Spleen (tissue), 11 donors: ENCODE measurements around the gene RENBP. TPM values are rescaled to one million over a fixed set of nuclear protein-coding genes. Genes with fewer than 3 reads are reported as not detected.

Experiments used
- DNase-seq: peaks from one replicate; pipeline ENCODE4 v3.0.0-alpha.2; 2020
- H3K27ac ChIP-seq, 8 donors: fragments of 200-600 bp; sonication (generic) in 7 of 8; 1 replicate in 4 of 8; 2 replicates in 4 of 8; pipeline versions ENCODE4 v1.5.0 to v1.8.0; 2016 to 2021; ENCODE audit warnings: inconsistent platforms in 4 of 8, mild to moderate bottlenecking in 4 of 8, moderate library complexity in 1 of 8
- H3K27me3 ChIP-seq, 7 donors: fragments of 200-600 bp; sonication (generic) in 6 of 7; replicated peaks in 1 of 7; 1 replicate in 4 of 7; 2 replicates in 3 of 7; pipeline versions ENCODE4 v1.5.0 to v1.8.0; 2016 to 2021; ENCODE audit warnings: inconsistent platforms in 3 of 7, mild to moderate bottlenecking in 1 of 7
- H3K36me3 ChIP-seq, 6 donors: fragments of 200-600 bp; sonication (generic) in 5 of 6; 1 replicate in 4 of 6; 2 replicates in 2 of 6; pipeline versions ENCODE4 v1.5.0 to v1.8.0; 2016 to 2021; ENCODE audit warnings: inconsistent platforms in 2 of 6
- H3K4me1 ChIP-seq, 6 donors: fragments of 200-600 bp; sonication (generic) in 5 of 6; 1 replicate in 3 of 6; 2 replicates in 3 of 6; pipeline versions ENCODE4 v1.5.0 to v1.8.0; 2016 to 2021; ENCODE audit warnings: inconsistent platforms in 3 of 6
- H3K4me3 ChIP-seq, 8 donors: fragments of 200-600 bp; sonication (generic) in 7 of 8; 1 replicate in 4 of 8; 2 replicates in 4 of 8; pipeline versions ENCODE4 v1.5.0 to v1.8.0; 2016 to 2021; ENCODE audit warnings: inconsistent platforms in 4 of 8, mild to moderate bottlenecking in 4 of 8, moderate library complexity in 2 of 8
- H3K9me3 ChIP-seq, 8 donors: fragments of 200-600 bp; sonication (generic) in 7 of 8; 1 replicate in 4 of 8; 2 replicates in 4 of 8; pipeline versions ENCODE4 v1.5.0 to v1.8.0; 2016 to 2021; ENCODE audit warnings: inconsistent platforms in 4 of 8
- POLR2A ChIP-seq, 3 donors: fragments of 450-650 bp; IDR thresholded peaks; one replicate each; pipeline ENCODE4 v1.5.1; 2017; ENCODE audit warnings: antibody characterized with exemption in 3 of 3, mild to moderate bottlenecking in 1 of 3
- POLR2AphosphoS5 ChIP-seq, 3 donors: sonication (generic); formaldehyde crosslinking; IDR thresholded peaks; one replicate each; pipeline ENCODE4 v1.5.1; 2017; ENCODE audit warnings: antibody characterized with exemption in 3 of 3
- WGBS, 5 donors: extraction: QIAGEN DNeasy Blood & Tissue Kit in 3 of 5; methylation state at CpG; one replicate each; pipeline versions ENCODE4 v1.1.5 to v1.1.7; 2013 to 2018; 5-methylcytosine and 5-hydroxymethylcytosine counted together
- intact Hi-C: fragments of 100-400 bp; cut with DNase I; formaldehyde crosslinking; loops from one replicate; pipeline ENCODE4 v1.15.0; 2023; ENCODE audit warnings: low total_unique reads
- polyA plus RNA-seq, 3 donors: library from polyadenylated mRNA; stranded (reverse); fragments of 200-250 nt; gene quantifications; one replicate each; pipeline ENCODE4 v1.2.1, GENCODE V29; 2013
- total RNA-seq, 7 donors: library from RNA; depleted of rRNA in 3 of 7; stranded (reverse); fragments of >200 nt in 3 of 7; fragmentation: NEBNext Ultra II Directional in 4 of 7; extraction: Animal tissue kit (Norgen Biotek cat#: 25700) in 4 of 7; gene quantifications; one replicate each; pipeline versions ENCODE4 v1.1.0 to v1.2.1, GENCODE V29; 2016 to 2021
- TF ChIP-seq, protein P1 (sequence below), 11 experiments: fragments of 200-600 bp in 7 of 11; fragments of 450-650 bp in 4 of 11; sonication (generic) in 4 of 11; IDR thresholded peaks in 8 of 11; conservative IDR thresholded peaks in 3 of 11; 1 replicate in 7 of 11; 2 replicates in 4 of 11; pipeline versions ENCODE4 v1.4.0 to v1.8.0; 2016 to 2021; ENCODE audit warnings: antibody characterized with exemption in 11 of 11, inconsistent platforms in 4 of 11, mild to moderate bottlenecking in 1 of 11
- donor health status: healthy with polysubstance abuse.
- donor health status: DM: no; HTN: no; CAD: no; lungs with moderate emphysema.
- donor health status: DM: no; HTN: no; CAD: no.
- donor health status: Bipolar disorder and iron deficiency.
- donor health status: healthy.
- donor health status: DM: no; HTN: no; CAD: no.
- donor health status: DM: yes; HTN: yes; CAD: no.

RENBP gene
- total and polyA plus RNA-seq, 10 donors: 42.0 to 105 (median 63.5) TPM

DNA sequence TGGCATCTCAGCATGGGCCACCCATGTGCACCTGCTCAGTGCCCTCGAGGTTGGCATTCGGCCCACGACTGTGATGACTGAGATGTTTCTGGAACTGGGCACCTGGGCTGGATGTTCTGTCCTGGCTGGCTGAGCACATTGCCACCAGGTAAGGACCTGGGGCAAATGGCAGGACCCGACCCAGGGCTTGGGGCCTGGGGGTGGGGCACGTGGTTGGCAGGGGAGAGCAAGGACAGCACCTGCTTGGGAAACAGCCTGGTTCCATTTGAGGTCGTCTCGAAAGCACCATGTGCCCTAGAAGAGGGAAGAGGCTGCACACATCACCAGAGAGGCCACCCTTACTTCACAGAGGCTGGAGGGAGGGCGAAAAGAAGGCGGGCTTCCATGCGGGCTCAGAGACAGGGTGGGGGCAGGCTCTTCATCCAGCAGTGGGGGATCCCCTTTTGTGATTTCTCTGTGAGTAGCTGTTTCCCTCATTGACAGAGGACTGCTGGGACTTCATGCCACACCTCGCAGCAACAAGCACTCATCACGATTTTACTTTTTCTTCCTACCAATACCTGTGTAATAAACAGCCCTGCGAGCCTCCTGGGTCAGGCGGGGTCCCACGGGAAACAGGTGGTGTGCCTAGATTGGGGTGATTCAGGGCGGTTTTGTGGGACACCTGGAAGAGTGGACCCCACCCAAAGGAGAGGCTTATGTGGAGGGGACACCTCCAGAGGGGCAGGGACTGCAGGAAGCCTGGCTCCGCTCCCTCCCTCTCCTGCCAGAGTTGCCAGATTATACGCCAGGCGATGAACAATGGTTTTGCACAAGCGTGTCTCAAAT is 40.1 kb upstream of the RENBP start:
- 43 to 63% (median 55%) methylated on average over 13 to 20 of the region's 20 CpGs for WGBS, 5 donors
- TF ChIP-seq POLR2AphosphoS5 (IDR thresholded peaks at IDR 0.05) (peak in 1 of 3 donors; percentile 34), POLR2A (IDR thresholded peaks at IDR 0.05) (no peak)
- H3K27ac ChIP-seq: peak overlapping the region; percentile 63 to 90 (median 82)
- peaks cover 0 to 21% (median 0%) of the 10 kb centered on the region in 7 donors for H3K27me3 ChIP-seq
- peaks cover 0 to 4% (median 0%) of the 10 kb centered on the region in 6 donors for H3K36me3 ChIP-seq
- peak; percentile 77 for DNase-seq
- H3K9me3 ChIP-seq: no peaks in the 10 kb centered on the region
- intact Hi-C loops: no loop called here
- H3K4me1 ChIP-seq: peaks cover 23 to 68% (median 54%) of the 10 kb centered on the region in 6 donors
- H3K4me3 ChIP-seq: peak overlapping the region in 1 of 8 donors; percentile 48

DNA sequence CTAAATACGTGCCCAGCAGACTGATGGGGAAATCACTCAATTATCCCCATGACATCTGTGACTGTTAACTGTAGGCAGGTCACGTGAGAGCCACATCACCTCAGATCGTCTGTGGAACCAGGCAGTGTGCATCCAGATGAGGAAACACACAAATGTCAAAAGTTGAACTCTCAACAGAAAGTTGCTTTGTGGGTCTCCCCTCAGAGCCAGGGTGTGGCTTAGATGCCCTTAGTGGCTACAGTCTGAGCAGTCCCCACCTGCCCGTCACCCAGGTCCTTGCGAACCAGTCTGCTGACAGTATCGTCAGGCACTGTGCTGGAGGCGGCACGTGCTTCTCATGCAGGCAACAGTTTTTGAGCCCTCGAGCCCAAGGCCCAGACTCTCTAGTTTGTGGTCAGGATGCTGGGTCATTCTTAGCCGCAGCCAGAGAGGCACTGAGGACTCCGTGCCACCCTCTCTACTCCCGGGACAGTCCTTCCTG is 38.9 kb upstream of the RENBP start:
- Histone ChIP-seq H3K4me1 (peaks cover 23 to 68% (median 54%) of the 10 kb centered on the region in 6 donors), H3K27me3 (peaks cover 0 to 21% (median 0%) of the 10 kb centered on the region in 7 donors), H3K36me3 (peaks cover 0 to 4% (median 0%) of the 10 kb centered on the region in 6 donors), H3K27ac (peak overlapping the region in 7 of 8 donors; percentile 8 to 90 (median 83)), H3K4me3 (no peak overlapping the region), H3K9me3 (no peaks in the 10 kb centered on the region)
- intact Hi-C loops: no loop called here
- TF ChIP-seq POLR2A (IDR thresholded peaks at IDR 0.05): no peak
- TF ChIP-seq, protein P1, sequence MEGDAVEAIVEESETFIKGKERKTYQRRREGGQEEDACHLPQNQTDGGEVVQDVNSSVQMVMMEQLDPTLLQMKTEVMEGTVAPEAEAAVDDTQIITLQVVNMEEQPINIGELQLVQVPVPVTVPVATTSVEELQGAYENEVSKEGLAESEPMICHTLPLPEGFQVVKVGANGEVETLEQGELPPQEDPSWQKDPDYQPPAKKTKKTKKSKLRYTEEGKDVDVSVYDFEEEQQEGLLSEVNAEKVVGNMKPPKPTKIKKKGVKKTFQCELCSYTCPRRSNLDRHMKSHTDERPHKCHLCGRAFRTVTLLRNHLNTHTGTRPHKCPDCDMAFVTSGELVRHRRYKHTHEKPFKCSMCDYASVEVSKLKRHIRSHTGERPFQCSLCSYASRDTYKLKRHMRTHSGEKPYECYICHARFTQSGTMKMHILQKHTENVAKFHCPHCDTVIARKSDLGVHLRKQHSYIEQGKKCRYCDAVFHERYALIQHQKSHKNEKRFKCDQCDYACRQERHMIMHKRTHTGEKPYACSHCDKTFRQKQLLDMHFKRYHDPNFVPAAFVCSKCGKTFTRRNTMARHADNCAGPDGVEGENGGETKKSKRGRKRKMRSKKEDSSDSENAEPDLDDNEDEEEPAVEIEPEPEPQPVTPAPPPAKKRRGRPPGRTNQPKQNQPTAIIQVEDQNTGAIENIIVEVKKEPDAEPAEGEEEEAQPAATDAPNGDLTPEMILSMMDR (IDR thresholded peaks at IDR 0.05 in 8 of 11, conservative IDR thresholded peaks at IDR 0.05 in 3 of 11): no peak
- TF ChIP-seq POLR2AphosphoS5 (IDR thresholded peaks at IDR 0.05): no peak
- 54 to 77% (median 60%) methylated on average over 6 to 12 of the region's 12 CpGs for WGBS, 5 donors
- peak; percentile 76 for DNase-seq

DNA sequence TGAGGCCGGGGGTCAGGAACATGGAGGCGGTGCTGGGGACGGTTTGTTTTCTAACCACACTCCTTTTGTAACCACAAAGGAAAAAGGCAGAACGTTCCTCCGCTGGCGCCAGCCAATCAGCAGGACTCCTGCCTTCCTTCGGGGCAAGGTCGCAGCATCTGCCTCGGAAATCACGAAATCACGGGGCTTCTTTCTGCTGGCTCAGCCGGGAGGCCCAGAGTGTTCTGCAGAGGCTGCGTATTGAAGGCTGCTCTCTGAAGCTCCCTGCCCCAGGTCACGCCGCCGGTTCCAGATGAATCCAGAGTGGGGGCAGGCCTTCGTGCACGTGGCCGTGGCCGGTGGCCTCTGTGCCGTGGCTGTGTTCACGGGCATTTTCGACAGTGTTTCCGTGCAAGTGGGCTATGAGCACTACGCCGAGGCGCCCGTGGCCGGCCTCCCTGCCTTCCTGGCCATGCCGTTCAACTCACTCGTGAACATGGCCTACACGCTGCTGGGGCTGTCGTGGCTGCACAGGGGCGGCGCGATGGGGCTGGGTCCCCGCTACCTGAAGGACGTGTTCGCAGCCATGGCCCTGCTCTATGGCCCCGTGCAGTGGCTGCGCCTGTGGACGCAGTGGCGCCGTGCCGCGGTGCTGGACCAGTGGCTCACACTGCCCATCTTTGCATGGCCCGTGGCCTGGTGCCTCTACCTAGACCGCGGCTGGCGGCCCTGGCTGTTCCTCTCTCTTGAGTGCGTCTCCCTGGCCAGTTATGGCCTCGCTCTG is 37.5 kb upstream of the RENBP start:
- Histone ChIP-seq H3K27me3 (peaks cover 0 to 21% (median 0%) of the 10 kb centered on the region in 7 donors), H3K27ac (peak overlapping the region; percentile 60 to 90 (median 76)), H3K36me3 (peaks cover 0 to 4% (median 0%) of the 10 kb centered on the region in 6 donors), H3K4me3 (peak overlapping the region in 2 of 8 donors; percentile 1 to 54), H3K4me1 (peaks cover 23 to 68% (median 54%) of the 10 kb centered on the region in 6 donors), H3K9me3 (no peaks in the 10 kb centered on the region)
- DNase-seq: peak; percentile 89
- peak; percentile 61 to 78 (median 69) for TF ChIP-seq POLR2AphosphoS5 (IDR thresholded peaks at IDR 0.05)
- TF ChIP-seq POLR2A (IDR thresholded peaks at IDR 0.05): no peak
- intact Hi-C loops: no loop called here
- 5 to 69% (median 54%) methylated on average over 12 to 52 of the region's 52 CpGs for WGBS, 5 donors

DNA sequence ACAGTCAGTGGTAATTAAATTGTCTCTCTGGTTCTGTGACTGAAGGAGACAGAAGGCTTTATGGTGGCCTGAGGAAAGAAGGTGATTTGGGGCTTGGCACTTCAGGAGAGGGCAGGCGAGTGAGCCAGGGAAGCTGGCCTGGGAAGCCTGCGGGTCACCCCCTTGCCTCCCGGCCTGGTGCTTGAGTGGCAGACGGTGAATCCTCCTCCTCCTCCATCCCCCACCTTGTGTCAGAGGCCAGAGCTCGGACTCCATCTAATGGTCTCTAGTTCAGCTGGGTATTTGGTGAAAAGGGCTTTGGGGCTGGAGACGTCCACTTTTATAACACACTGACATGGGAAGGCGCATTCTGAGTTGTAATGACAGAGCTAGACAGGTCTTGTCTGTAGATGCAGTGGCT is 36.8 kb upstream of the RENBP start:
- H3K36me3 ChIP-seq: peaks cover 0 to 4% (median 0%) of the 10 kb centered on the region in 6 donors
- H3K27me3 ChIP-seq: peaks cover 0 to 21% (median 0%) of the 10 kb centered on the region in 7 donors
- H3K4me1 ChIP-seq: peaks cover 23 to 61% (median 51%) of the 10 kb centered on the region in 6 donors
- H3K27ac ChIP-seq: peak overlapping the region in 7 of 8 donors; percentile 72 to 90 (median 79)
- peak; percentile 73 for DNase-seq
- intact Hi-C loops: no loop called here
- H3K9me3 ChIP-seq: no peaks in the 10 kb centered on the region
- WGBS, 5 donors: 62 to 76% (median 72%) methylated on average over 3 to 7 of the region's 7 CpGs
- TF ChIP-seq, protein P1 (IDR thresholded peaks at IDR 0.05 in 8 of 11, conservative IDR thresholded peaks at IDR 0.05 in 3 of 11): no peak
- TF ChIP-seq POLR2A (IDR thresholded peaks at IDR 0.05) (no peak), POLR2AphosphoS5 (IDR thresholded peaks at IDR 0.05) (no peak)
- peak overlapping the region in 1 of 8 donors; percentile 54 for H3K4me3 ChIP-seq
